ENCODE measurements around the gene PA2G4.
A peak's percentile ranks its signal among the peaks of the same experiment; 100 is the strongest.

PA2G4 gene

GRCh38 chr12:56153678-56154065 lies 49.3 kb downstream of the PA2G4 start:
- DNase-seq (ENCODE audit: low read depth), result no peak

- DNase-seq (ENCODE audit: low read depth), result no peak
Observed at GRCh38 chr12:56154246-56154771, 50.0 kb downstream of the PA2G4 start.

- no peak for DNase-seq (ENCODE audit: low read depth)
Observed at GRCh38 chr12:56154818-56155217, 50.5 kb downstream of the PA2G4 start.

- DNase-seq (ENCODE audit: low read depth), result no peak
Observed at GRCh38 chr12:56155256-56155845, 51.0 kb downstream of the PA2G4 start.

- peak; percentile 41 for DNase-seq (ENCODE audit: low read depth)
Observed at GRCh38 chr12:56156464-56157200, 52.3 kb downstream of the PA2G4 start.

- peak; percentile 93 for DNase-seq (ENCODE audit: low read depth)
Observed at GRCh38 chr12:56157201-56158028, 53.1 kb downstream of the PA2G4 start.

- DNase-seq (ENCODE audit: low read depth), result peak; percentile 98
Observed at GRCh38 chr12:56158029-56158925, 53.9 kb downstream of the PA2G4 start, which contains the start of gene MYL6. Gene MYL6 (plus strand): TSS chr12:56158359. CDS start chr12:56158402, 43 bp downstream.

GRCh38 chr12:56158926-56159461 lies 54.6 kb downstream of the PA2G4 start:
- peak; percentile 90 for DNase-seq (ENCODE audit: low read depth)

- no peak for DNase-seq (ENCODE audit: low read depth)
Observed at GRCh38 chr12:56159482-56160192, 55.3 kb downstream of the PA2G4 start.

GRCh38 chr12:56160193-56160763 lies 55.9 kb downstream of the PA2G4 start:
- DNase-seq (ENCODE audit: low read depth), result peak; percentile 72

GRCh38 chr12:56160894-56161689 lies 56.7 kb downstream of the PA2G4 start:
- no peak for DNase-seq (ENCODE audit: low read depth)

- peak; percentile 15 for DNase-seq (ENCODE audit: low read depth)
Observed at GRCh38 chr12:56161690-56162351, 57.5 kb downstream of the PA2G4 start.

GRCh38 chr12:56162468-56163290 lies 58.3 kb downstream of the PA2G4 start:
- DNase-seq (ENCODE audit: low read depth), result peak; percentile 36

Data from EH (cell line).